ENCODE data around the gene DEFB128. TPM values are rescaled to one million over a fixed set of nuclear protein-coding genes. Genes with fewer than 3 reads are reported as not detected.
"Not testable (repeated sequence)": the region's sequence is repeated elsewhere in the genome, so short reads cannot be mapped to it uniquely, and the experiment has no call there.

Gene DEFB128
- total RNA-seq: not detected

DNA sequence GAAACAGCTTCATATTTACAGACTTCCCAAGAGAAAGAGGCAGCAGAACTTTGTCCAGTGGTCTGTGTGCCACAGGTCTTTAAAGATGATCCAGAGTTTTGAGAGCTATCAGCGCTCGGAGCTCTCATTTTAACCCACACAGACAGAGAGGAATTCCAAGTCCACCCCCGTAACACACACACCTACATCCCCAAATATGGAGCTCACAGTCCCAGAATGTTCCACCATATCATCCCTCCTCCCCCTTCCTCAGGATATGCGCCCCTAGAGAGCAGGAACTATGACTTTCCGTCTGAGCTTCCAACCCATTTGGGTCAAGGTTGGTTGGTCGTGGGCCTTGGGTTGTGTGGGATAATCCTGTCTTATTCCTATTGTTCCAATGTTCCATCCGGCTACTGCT is at the start of gene DEFB128:
DEFB128 (minus strand) TSS at position 101 of the 400 bp plus-strand sequence; CDS start at position 13, 88 bp downstream.
- H3K4me3 Mint-ChIP-seq: no peak within 1 kb of the TSS
- ATAC-seq (replicated peaks in 1 of 2): no peak
- H3K27me3 Mint-ChIP-seq (ENCODE audit: low read depth): peaks cover 55% of the 10 kb centered on the region
- H3K9me3 Mint-ChIP-seq: peaks cover 0 to 11% of the 10 kb centered on the region in 2 donors
- no peaks in the 10 kb centered on the region for H3K4me1 Mint-ChIP-seq (ENCODE audit: low read depth)
- H3K27ac Mint-ChIP-seq: no peak within 1 kb of the TSS
- no peak for DNase-seq
- peaks cover 4 to 6% of the 10 kb centered on the region in 2 donors for H3K36me3 Mint-ChIP-seq (ENCODE audit: insufficient read depth in 2 of 2)

DNA sequence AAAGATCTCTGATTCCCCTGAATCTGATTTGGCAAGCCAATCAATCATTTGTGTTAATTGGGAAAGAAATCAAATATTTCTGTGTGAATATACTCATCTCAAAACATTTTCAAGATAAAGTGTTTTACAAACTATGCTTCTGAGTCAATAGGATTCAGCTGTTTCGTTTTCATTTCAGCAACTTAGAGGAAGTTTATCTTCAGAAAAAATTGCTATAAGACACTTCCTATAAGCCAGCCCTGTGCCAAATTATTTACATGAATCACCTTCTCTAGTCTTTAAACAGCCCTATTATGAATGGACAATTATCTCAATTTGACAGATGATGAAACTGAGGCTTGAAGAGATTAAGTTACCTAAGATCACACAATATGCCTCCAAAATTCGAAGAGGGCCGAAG is 48.4 kb upstream of the DEFB128 start:
- DNase-seq: no peak
- no peaks in the 10 kb centered on the region for H3K36me3 Mint-ChIP-seq (ENCODE audit: insufficient read depth in 2 of 2)
- H3K27me3 Mint-ChIP-seq (ENCODE audit: low read depth): no peaks in the 10 kb centered on the region
- H3K4me3 Mint-ChIP-seq: peak overlapping the region; percentile 73 to 84
- peaks cover 32% of the 10 kb centered on the region for H3K4me1 Mint-ChIP-seq (ENCODE audit: low read depth)
- no peaks in the 10 kb centered on the region for H3K9me3 Mint-ChIP-seq
- peak; percentile 81 to 84 for ATAC-seq (replicated peaks in 1 of 2)
- no peak overlapping the region for H3K27ac Mint-ChIP-seq

DNA sequence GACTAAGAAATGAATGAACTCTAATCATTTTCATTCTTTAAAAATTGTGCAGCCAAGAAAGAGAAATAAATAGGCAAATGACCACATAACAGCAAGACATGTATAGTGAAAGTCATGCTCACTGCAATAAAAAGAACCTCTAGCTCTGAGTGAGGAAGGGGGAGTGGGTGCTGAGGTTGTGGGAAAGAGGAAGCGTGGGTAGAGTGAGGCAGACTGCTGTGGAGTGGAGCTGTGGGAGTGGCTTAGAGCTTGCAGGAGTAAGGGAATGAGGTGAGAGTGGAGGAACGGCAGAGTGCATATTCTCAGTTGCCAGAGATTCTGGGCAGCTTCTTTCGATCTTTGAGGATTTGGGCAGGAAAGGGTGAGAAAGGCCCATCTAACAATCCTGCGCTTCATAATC is 48.0 kb upstream of the DEFB128 start:
- peak; percentile 82 to 85 for ATAC-seq (replicated peaks in 1 of 2)
- H3K4me1 Mint-ChIP-seq (ENCODE audit: low read depth): peaks cover 32% of the 10 kb centered on the region
- H3K27ac Mint-ChIP-seq: no peak overlapping the region
- H3K27me3 Mint-ChIP-seq (ENCODE audit: low read depth): no peaks in the 10 kb centered on the region
- no peaks in the 10 kb centered on the region for H3K36me3 Mint-ChIP-seq (ENCODE audit: insufficient read depth in 2 of 2)
- DNase-seq: peak; percentile 27 to 59
- peak overlapping the region; percentile 73 to 84 for H3K4me3 Mint-ChIP-seq
- H3K9me3 Mint-ChIP-seq: no peaks in the 10 kb centered on the region

DNA sequence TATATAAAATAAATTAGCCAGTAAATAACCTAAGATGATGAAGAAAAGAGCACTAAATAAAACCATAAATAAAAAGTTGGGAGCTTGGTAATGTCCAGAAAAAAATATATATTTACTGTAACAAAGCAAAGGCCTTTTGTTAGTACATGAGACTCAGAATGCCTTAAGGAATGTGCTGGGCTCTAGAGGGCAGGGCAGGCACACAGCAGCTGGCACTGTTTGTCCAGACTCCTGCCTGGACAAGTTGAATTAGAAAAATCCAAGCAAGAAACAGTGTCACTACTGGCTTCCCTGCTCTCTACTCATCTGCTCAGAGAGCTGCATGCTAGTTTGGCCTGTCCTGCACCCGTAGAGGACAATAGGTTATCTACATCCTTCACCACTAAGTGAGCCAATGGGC is 46.4 kb upstream of the DEFB128 start:
- H3K4me3 Mint-ChIP-seq: no peak overlapping the region
- H3K27ac Mint-ChIP-seq: no peak overlapping the region
- no peaks in the 10 kb centered on the region for H3K27me3 Mint-ChIP-seq (ENCODE audit: low read depth)
- H3K9me3 Mint-ChIP-seq: no peaks in the 10 kb centered on the region
- DNase-seq (no peak), ATAC-seq (replicated peaks in 1 of 2) (no peak)
- no peaks in the 10 kb centered on the region for H3K36me3 Mint-ChIP-seq (ENCODE audit: insufficient read depth in 2 of 2)
- peaks cover 32% of the 10 kb centered on the region for H3K4me1 Mint-ChIP-seq (ENCODE audit: low read depth)

DNA sequence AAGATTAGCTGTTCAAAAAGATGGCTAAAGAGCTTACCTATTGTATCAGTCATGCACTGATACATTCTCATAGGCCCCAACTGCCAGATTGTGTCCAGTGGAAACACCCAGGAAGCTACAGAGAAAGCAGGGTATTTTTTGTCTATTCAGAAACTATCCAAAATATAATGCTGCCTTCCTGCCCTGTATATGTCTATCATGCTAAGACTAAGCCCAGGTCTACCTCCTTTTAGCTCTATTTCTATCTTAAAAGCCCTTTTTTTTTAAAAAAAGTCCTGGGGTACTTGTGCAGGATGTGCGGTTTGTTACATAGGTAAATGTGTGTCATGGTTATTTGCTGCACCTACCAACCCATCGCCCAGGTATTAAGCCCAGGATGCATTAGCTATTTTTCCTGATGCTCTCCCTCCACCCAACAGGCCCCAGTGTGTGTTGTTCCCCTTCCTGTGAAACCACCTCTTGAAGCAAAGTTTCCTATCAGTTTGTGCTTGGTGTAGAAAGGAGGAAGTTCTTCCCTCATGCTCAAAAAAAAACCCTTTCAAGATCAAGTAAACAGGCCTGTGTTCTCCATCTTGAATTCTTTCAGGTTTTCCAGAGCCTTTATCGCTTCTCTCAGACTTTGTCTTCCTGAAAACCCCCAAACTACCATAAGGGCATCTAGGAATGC is 38.1 kb upstream of the DEFB128 start:
- H3K4me1 Mint-ChIP-seq (ENCODE audit: low read depth): peaks cover 13% of the 10 kb centered on the region
- no peak for DNase-seq

DNA sequence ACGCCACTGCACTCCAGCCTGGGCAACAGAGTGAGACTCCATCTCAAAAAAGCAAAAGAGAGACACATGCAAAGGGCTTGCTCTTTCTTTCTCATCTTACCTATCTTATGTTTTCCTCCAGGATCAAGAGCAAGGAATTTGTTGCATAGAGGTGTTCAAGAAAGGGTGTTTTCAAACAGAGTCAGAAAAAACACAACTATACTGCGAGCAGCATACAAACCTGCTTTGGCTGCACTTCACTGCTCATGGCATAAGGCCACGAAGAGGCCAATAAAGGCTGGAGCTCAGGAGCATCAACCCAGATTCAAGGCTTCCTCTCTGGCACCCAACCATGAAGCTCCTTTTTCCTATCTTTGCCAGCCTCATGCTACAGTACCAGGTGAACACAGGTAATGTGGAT is 37.4 kb upstream of the DEFB128 start, which contains the start of gene DEFB129:
DEFB129 (plus strand) TSS at position 301 of the 400 bp plus-strand sequence; CDS start at position 332, 31 bp downstream.
- Mint-ChIP-seq H3K27ac (no peak within 1 kb of the TSS), H3K27me3 (ENCODE audit: low read depth) (peaks cover 4% of the 10 kb centered on the region), H3K9me3 (peaks cover 0 to 1% of the 10 kb centered on the region in 2 donors), H3K4me3 (no peak within 1 kb of the TSS), H3K4me1 (ENCODE audit: low read depth) (peaks cover 13% of the 10 kb centered on the region), H3K36me3 (ENCODE audit: insufficient read depth in 2 of 2) (peaks cover 0 to 1% of the 10 kb centered on the region in 2 donors)
- ATAC-seq (replicated peaks in 1 of 2) (no peak), DNase-seq (no peak)

More for the DNA sequence above, 38.1 kb upstream of the DEFB128 start:
- H3K27me3 Mint-ChIP-seq (ENCODE audit: low read depth): peaks cover 4% of the 10 kb centered on the region
- H3K4me3 Mint-ChIP-seq: no peak overlapping the region
- peaks cover 0 to 1% of the 10 kb centered on the region in 2 donors for H3K9me3 Mint-ChIP-seq
- peaks cover 0 to 1% of the 10 kb centered on the region in 2 donors for H3K36me3 Mint-ChIP-seq (ENCODE audit: insufficient read depth in 2 of 2)
- H3K27ac Mint-ChIP-seq: no peak overlapping the region
- no peak for ATAC-seq (replicated peaks in 1 of 2)

DNA sequence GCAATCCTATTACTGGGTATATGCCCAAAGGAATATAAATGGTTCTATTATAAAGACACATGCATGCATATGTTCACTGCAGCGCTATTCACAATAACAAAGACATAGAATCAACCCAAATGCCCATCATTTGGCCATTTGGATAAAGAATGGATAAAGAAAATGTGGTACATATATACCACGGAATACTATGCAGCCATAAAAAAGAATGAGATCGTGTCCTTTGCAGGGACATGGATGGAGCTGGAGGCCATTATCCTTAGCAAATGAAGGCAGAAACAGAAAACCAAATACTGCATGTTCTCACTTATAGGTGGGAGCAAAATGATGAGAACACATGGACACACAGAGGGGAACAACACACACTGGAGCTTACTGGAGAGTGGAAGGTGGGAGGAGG is 36.4 kb upstream of the DEFB128 start:
- H3K27ac Mint-ChIP-seq; H3K9me3 Mint-ChIP-seq; H3K4me3 Mint-ChIP-seq; H3K27me3 Mint-ChIP-seq (ENCODE audit: low read depth); H3K36me3 Mint-ChIP-seq (ENCODE audit: insufficient read depth in 2 of 2); ATAC-seq (replicated peaks in 1 of 2); DNase-seq: not testable (repeated sequence)
- H3K4me1 Mint-ChIP-seq (ENCODE audit: low read depth): peaks cover 13% of the 10 kb centered on the region

DNA sequence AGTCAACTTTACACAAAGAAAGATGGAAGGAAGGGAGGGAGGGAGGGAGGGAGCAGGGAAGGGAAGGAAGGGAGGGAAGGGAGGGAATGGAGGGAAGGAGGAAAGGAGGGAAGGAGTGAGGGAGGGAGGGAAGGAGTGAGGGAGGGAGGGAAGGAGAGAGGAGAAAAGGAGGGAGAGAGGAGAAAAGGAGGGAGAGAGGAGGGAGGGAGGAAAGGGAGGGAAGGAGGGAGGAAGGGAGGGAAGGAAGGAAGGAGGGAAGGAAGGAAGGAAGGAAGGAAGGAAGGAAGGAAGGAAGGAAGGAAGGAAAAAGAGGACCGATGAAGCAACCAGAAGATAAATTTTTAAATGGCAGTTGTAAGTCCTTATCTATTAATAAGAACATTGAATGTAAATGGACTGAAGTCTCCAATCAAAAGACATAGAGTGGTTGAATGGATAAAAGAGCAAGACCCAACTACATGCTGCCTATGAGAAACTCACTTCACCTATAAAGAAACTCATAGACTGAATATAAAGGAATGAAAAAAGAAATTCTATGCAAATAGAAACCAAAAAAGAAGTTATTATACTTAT is 31.8 kb upstream of the DEFB128 start:
- ATAC-seq (replicated peaks in 1 of 2): no peak
- H3K27me3 Mint-ChIP-seq (ENCODE audit: low read depth): peaks cover 21% of the 10 kb centered on the region
- H3K36me3 Mint-ChIP-seq (ENCODE audit: insufficient read depth in 2 of 2): no peaks in the 10 kb centered on the region

DNA sequence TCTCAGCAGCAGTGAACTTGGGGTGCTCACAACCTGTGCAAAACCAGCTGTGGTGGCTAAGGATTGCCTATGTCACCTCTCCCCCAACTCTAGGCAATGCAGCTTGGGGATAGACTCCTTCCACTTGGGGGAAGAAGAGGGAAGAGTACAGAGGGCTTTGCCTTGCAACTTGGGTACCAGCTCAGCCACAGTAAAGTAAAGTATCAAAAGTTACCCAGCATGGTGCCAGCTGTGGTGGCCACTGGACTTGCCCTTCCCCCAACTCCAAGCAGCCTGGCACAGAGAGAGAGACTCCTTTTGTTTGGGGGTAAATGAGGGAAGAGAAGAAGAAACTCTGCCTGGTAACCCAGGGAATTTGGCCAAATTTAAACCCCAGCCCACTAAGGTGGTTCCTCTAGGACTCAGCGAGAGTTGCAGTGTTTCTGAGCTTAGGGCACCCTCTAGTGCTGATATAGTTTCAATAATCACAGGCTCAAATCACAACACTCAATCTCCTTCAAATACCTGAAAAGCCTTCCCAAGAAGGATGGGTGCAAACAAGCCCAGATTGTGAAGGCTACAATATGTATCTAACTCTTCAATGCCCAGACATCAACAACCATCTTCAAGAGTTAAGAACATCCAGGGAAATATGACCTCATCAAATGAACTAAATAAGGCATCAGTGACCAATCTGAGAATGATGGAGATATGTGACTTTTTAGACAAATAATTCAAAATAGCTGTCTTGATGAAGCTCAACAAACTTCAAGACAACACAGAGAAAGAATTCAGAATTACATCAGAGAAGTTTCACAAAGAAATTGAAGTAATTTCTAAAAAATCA is 30.0 kb upstream of the DEFB128 start:
- DNase-seq (no peak), ATAC-seq (replicated peaks in 1 of 2) (no peak)
- Mint-ChIP-seq H3K9me3 (no peaks in the 10 kb centered on the region), H3K4me3 (no peak overlapping the region), H3K36me3 (ENCODE audit: insufficient read depth in 2 of 2) (no peaks in the 10 kb centered on the region), H3K4me1 (ENCODE audit: low read depth) (no peaks in the 10 kb centered on the region), H3K27me3 (ENCODE audit: low read depth) (peaks cover 21% of the 10 kb centered on the region), H3K27ac (no peak overlapping the region)

More for the DNA sequence above, 31.8 kb upstream of the DEFB128 start:
- H3K27ac Mint-ChIP-seq: no peak overlapping the region
- no peak for DNase-seq
- no peaks in the 10 kb centered on the region for H3K4me1 Mint-ChIP-seq (ENCODE audit: low read depth)
- no peak overlapping the region for H3K4me3 Mint-ChIP-seq
- no peaks in the 10 kb centered on the region for H3K9me3 Mint-ChIP-seq

DNA sequence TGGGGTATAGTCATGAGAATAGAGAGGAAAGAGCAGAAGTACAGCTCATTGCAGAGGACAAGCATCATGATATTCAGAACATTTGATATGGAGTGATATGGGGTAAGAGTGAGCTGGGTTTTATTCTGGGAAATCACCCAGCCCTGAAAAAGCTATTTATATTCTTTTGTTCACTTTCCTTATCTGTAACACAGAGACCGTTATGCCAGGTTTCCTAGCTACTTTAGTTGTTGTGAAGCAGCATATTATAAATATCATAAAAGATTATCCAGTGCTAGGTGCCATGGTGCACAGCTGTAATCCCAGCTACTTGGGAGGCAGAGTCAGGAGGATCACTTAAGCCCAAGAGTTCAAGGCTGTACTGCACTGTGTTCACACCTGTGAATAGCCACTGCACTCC is 27.8 kb upstream of the DEFB128 start:
- H3K9me3 Mint-ChIP-seq: no peaks in the 10 kb centered on the region
- H3K27ac Mint-ChIP-seq: no peak overlapping the region
- peaks cover 17% of the 10 kb centered on the region for H3K27me3 Mint-ChIP-seq (ENCODE audit: low read depth)
- DNase-seq: no peak
- no peaks in the 10 kb centered on the region for H3K36me3 Mint-ChIP-seq (ENCODE audit: insufficient read depth in 2 of 2)
- no peaks in the 10 kb centered on the region for H3K4me1 Mint-ChIP-seq (ENCODE audit: low read depth)
- no peak overlapping the region for H3K4me3 Mint-ChIP-seq
- ATAC-seq (replicated peaks in 1 of 2): no peak

DNA sequence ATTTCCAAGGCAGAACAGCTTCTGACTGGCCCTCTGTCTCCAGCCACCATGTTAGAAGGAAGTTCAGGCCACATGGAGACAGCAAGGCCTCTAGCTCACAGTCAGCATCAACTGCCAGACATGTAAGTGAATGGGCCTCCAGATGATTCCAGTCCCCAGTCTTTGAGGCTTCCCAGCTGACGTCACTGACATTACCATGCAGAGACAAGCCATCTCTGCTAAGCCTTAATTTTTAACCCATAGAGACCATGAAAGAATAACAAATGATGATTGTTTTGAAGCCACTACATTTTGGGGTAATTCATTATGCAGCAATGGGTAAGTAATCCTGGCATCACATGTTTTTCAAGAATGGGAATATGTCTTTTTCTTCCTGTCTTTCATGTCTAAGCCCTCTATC is 26.3 kb upstream of the DEFB128 start:
- DNase-seq: no peak
- Mint-ChIP-seq H3K36me3 (ENCODE audit: insufficient read depth in 2 of 2) (no peaks in the 10 kb centered on the region), H3K27me3 (ENCODE audit: low read depth) (peaks cover 13% of the 10 kb centered on the region), H3K9me3 (no peaks in the 10 kb centered on the region), H3K4me3 (no peak overlapping the region), H3K27ac (no peak overlapping the region), H3K4me1 (ENCODE audit: low read depth) (no peaks in the 10 kb centered on the region)
- no peak for ATAC-seq (replicated peaks in 1 of 2)

DNA sequence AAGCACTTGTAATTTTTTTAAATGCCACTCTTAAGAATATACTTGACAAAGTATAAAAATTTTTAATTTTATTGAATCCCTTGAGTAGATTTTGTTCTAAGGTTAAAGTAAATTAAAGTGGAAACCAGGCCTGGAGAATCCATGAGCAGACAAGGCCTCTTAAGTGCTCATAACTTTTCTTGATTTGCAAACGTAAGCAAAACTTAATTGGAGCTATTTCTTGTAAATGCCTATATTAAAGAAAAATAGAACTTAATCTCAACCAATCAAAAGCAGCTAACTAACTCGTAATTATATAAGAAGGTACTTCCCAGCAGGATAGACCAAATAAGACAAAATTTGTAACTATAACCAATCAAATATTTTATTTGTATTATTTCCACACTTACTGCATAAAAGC is 24.9 kb upstream of the DEFB128 start:
- Mint-ChIP-seq H3K4me1 (ENCODE audit: low read depth) (no peaks in the 10 kb centered on the region), H3K27ac (no peak overlapping the region), H3K27me3 (ENCODE audit: low read depth) (no peaks in the 10 kb centered on the region), H3K4me3 (no peak overlapping the region), H3K9me3 (no peaks in the 10 kb centered on the region), H3K36me3 (ENCODE audit: insufficient read depth in 2 of 2) (no peaks in the 10 kb centered on the region)
- DNase-seq (no peak), ATAC-seq (replicated peaks in 1 of 2) (no peak)

DNA sequence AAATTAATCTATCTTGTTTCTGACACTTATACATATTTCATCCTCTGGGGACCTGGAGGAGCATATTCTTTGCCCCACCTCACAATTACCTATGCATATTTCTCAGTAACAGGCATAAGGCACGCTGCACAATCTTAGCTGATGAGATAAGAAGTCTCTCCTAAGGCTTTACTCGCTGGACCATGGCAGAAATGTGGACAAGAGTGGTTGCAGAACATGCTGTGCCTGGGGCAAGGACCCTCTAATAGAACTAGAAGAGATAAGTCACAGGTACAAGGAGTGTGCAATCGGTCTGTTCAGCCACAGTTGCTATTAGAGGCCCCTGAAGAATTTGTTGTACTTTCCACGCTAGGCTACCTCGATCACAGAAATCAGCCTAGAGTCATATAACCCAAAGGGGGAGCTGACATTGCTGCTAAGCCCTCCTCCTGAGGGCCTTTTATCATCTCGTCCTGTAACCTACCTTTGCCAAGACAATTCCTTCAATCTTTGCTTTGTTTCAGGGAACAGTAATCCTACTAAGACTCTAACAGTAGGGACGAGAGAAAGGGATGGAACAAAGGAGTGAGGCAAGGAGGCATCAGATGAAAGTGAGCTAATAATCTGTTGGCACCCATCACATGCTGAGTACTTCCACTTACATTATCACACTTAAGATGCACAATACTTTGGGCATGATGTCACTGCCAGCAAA is 21.4 kb upstream of the DEFB128 start:
- Mint-ChIP-seq H3K27me3 (ENCODE audit: low read depth) (no peaks in the 10 kb centered on the region), H3K4me3 (no peak overlapping the region), H3K4me1 (ENCODE audit: low read depth) (no peaks in the 10 kb centered on the region), H3K27ac (no peak overlapping the region), H3K9me3 (no peaks in the 10 kb centered on the region), H3K36me3 (ENCODE audit: insufficient read depth in 2 of 2) (no peaks in the 10 kb centered on the region)
- ATAC-seq (replicated peaks in 1 of 2) (no peak), DNase-seq (no peak)
